Mesodermal cell (in vitro differentiated cells): ENCODE measurements around the gene ERBB3.

Experiments
- H3K27ac ChIP-seq: 2 replicates; pipeline ENCODE4 v1.7.0; 2013; ENCODE audit warnings: mild to moderate bottlenecking, low read depth, low read length, moderate library complexity; ENCODE audit not compliant: severe bottlenecking
- H3K36me3 ChIP-seq: 2 replicates; pipeline ENCODE4 v1.7.1; 2013; ENCODE audit warnings: mild to moderate bottlenecking, low read length, moderate library complexity; ENCODE audit not compliant: control insufficient read depth, insufficient read depth
- H3K4me1 ChIP-seq: one replicate; pipeline ENCODE4 v1.7.1; 2013; ENCODE audit warnings: mild to moderate bottlenecking, low read length; ENCODE audit not compliant: insufficient read depth, control insufficient read depth, poor library complexity, severe bottlenecking
- H3K4me3 ChIP-seq: 2 replicates; pipeline ENCODE4 v1.7.0; 2013; ENCODE audit warnings: low read length, control low read depth, mild to moderate bottlenecking; ENCODE audit not compliant: insufficient read depth, poor library complexity, severe bottlenecking; ENCODE audit errors: extremely low read depth
- H3K9me3 ChIP-seq: 2 replicates; pipeline ENCODE4 v1.7.1; 2013; ENCODE audit warnings: mild to moderate bottlenecking, low read length, moderate library complexity; ENCODE audit not compliant: control insufficient read depth
- WGBS, 2 experiments: methylation state at CpG; one replicate each; pipeline ENCODE4 v1.1.5; 2013; ENCODE audit warnings: missing lambda C conversion rate in 2 of 2; ENCODE audit not compliant: insufficient coverage in 2 of 2; 5-methylcytosine and 5-hydroxymethylcytosine counted together

ERBB3 gene

GRCh38 chr12:56080556-56081138, 682 bp downstream of the ERBB3 start:
- 12 to 33% methylated on average over 3 to 9 of the region's 20 CpGs for WGBS, 2 experiments

GRCh38 chr12:56081393-56082347, 1.7 kb downstream of the ERBB3 start:
- Histone ChIP-seq H3K27ac (peak overlapping the region; percentile 63), H3K36me3 (no peaks in the 10 kb centered on the region), H3K9me3 (no peaks in the 10 kb centered on the region), H3K4me1 (peaks cover 17% of the 10 kb centered on the region), H3K4me3 (peak overlapping the region; percentile 58)
- WGBS, 2 experiments, result 40 to 67% methylated on average over 1 to 2 of the region's 6 CpGs

More at GRCh38 chr12:56080556-56081138, 682 bp downstream of the ERBB3 start:
- H3K36me3 ChIP-seq, result no peaks in the 10 kb centered on the region
- H3K27ac ChIP-seq, result no peak overlapping the region
- H3K4me1 ChIP-seq, result peaks cover 17% of the 10 kb centered on the region
- H3K4me3 ChIP-seq, result peak overlapping the region; percentile 58
- H3K9me3 ChIP-seq, result no peaks in the 10 kb centered on the region

DNA sequence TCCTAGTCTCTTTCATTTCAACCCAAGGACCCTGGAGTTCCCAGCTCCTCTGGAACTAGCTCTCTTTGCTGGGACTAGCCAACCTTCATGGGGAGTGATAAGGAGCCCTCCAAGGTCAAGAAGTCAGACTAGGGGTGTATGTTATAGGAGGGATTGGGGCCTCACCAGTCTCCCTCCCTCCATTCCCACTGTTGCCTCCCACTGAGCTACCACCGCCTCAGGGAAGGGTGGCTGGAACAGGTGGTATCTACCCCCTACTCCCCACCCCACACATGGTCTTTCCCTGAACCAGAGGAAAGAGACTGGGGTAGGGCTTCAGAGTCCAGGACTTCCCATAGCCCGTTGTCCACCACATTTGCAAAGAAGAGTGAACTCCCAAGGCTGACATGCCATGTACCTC, 2.4 kb downstream of the ERBB3 start:
- Histone ChIP-seq H3K4me3 (no peak overlapping the region), H3K27ac (peak overlapping the region; percentile 23)
- WGBS, 2 experiments, result 88% methylated on average over 1 of the region's 2 CpGs; no CpG with 5 or more reads in 1 of the 2 experiments

GRCh38 chr12:56082967-56083366, 3.0 kb downstream of the ERBB3 start:
- whole genome bisulfite sequencing, 2 experiments, result 80% methylated on average over 1 of the region's 3 CpGs; no CpG with 5 or more reads in 1 of the 2 experiments
- H3K9me3 ChIP-seq, result no peaks in the 10 kb centered on the region
- peak overlapping the region; percentile 23 for H3K27ac ChIP-seq
- H3K36me3 ChIP-seq, result no peaks in the 10 kb centered on the region
- no peak overlapping the region for H3K4me3 ChIP-seq
- peaks cover 17% of the 10 kb centered on the region for H3K4me1 ChIP-seq

More for the DNA sequence above, 2.4 kb downstream of the ERBB3 start:
- no peaks in the 10 kb centered on the region for H3K36me3 ChIP-seq
- no peaks in the 10 kb centered on the region for H3K9me3 ChIP-seq
- peaks cover 17% of the 10 kb centered on the region for H3K4me1 ChIP-seq

GRCh38 chr12:56084958-56085543, 5.1 kb downstream of the ERBB3 start:
- Histone ChIP-seq H3K4me1 (peaks cover 17% of the 10 kb centered on the region), H3K9me3 (no peaks in the 10 kb centered on the region), H3K36me3 (no peaks in the 10 kb centered on the region), H3K27ac (no peak overlapping the region), H3K4me3 (no peak overlapping the region)
- 93 to 95% methylated on average over 14 to 15 of the region's 15 CpGs for WGBS, 2 experiments

DNA sequence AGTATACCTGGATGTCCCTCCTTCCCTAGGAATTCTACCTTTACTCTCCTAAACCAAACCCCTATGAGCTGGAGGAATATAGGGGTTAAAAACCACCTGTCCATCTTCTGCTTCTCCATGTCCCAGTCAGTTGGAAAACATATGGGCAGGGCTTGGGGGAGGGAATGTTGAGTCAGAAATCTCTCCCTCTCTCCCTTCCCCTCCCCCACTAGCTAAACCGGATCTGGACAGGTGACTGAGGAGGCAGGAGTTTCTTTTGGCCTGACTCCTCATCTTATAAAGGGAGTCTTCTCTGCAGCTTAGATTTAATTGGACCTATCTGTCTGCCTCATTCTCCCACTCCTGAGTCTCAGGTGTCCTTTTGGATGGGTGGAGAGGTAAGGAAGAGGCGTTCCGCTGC, 6.1 kb downstream of the ERBB3 start:
- peaks cover 8% of the 10 kb centered on the region for H3K4me1 ChIP-seq

GRCh38 chr12:56086608-56087007, 6.6 kb downstream of the ERBB3 start:
- 75 to 82% methylated on average over 6 of the region's 6 CpGs for WGBS, 2 experiments
- no peaks in the 10 kb centered on the region for H3K36me3 ChIP-seq
- H3K4me3 ChIP-seq, result no peak overlapping the region
- no peak overlapping the region for H3K27ac ChIP-seq
- H3K4me1 ChIP-seq, result peaks cover 6% of the 10 kb centered on the region
- no peaks in the 10 kb centered on the region for H3K9me3 ChIP-seq

More for the DNA sequence above, 6.1 kb downstream of the ERBB3 start:
- Histone ChIP-seq H3K36me3 (no peaks in the 10 kb centered on the region), H3K4me3 (no peak overlapping the region), H3K27ac (no peak overlapping the region), H3K9me3 (no peaks in the 10 kb centered on the region)
- no CpG with 5 or more reads among the region's 3 CpGs for WGBS, 2 experiments

DNA sequence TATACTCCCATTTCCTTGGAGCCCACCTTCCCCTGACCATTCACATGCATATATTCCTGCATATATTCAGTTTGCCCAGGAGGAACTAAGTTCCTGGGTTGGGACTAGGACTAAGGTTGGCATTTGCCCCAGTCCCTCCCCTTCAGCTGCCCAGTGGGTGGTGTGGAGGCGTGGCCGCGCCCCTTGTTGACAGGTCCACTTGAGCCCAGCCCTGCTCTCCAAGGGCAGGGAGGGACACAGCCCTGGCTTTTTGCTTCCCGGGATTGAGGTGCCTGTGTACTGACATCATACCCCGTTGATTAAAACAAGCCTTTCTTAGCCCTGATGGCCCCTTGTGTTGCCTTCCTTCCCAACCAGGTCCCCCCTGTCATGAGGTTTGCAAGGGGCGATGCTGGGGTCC, 7.3 kb downstream of the ERBB3 start:
- H3K27ac ChIP-seq, result no peak overlapping the region
- H3K4me1 ChIP-seq, result peaks cover 6% of the 10 kb centered on the region
- H3K9me3 ChIP-seq, result no peaks in the 10 kb centered on the region
- WGBS, 2 experiments, result 92 to 98% methylated on average over 6 of the region's 6 CpGs
- no peak overlapping the region for H3K4me3 ChIP-seq
- no peaks in the 10 kb centered on the region for H3K36me3 ChIP-seq

DNA sequence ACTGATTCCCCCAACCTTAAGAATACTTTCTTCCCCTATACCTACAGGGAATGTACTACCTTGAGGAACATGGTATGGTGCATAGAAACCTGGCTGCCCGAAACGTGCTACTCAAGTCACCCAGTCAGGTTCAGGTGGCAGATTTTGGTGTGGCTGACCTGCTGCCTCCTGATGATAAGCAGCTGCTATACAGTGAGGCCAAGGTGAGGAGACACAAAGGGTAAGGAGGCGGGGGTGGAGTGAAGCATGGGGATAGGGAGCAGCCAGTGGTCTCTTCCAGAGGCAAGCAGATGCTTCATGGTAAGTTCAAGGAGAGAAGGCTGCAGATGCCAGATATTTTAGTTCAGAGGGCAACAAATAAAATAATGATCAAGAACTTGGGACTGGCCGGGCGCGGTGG, 17.8 kb downstream of the ERBB3 start:
- H3K36me3 ChIP-seq, result peaks cover 4% of the 10 kb centered on the region
- WGBS, 2 experiments, result 85 to 99% methylated on average over 1 to 6 of the region's 6 CpGs
- no peaks in the 10 kb centered on the region for H3K9me3 ChIP-seq
- no peaks in the 10 kb centered on the region for H3K4me1 ChIP-seq
- no peak overlapping the region for H3K4me3 ChIP-seq
- no peak overlapping the region for H3K27ac ChIP-seq

- Histone ChIP-seq H3K4me3 (no peak overlapping the region), H3K9me3 (no peaks in the 10 kb centered on the region), H3K4me1 (no peaks in the 10 kb centered on the region), H3K27ac (no peak overlapping the region), H3K36me3 (peaks cover 4% of the 10 kb centered on the region)
- WGBS, 2 experiments, result 92 to 93% methylated on average over 2 to 3 of the region's 3 CpGs
These were observed 18.6 kb downstream of the ERBB3 start for GRCh38 chr12:56098592-56098991.
